CD4-positive, alpha-beta T cell treated with Interleukin-21 for 1 hour (primary cell): Measurements from ENCODE around the gene SNX21.
"Not testable (repeated sequence)": the region's sequence is repeated elsewhere in the genome, so short reads cannot be mapped to it uniquely, and the experiment has no call there.

Experiments used
- DNase-seq: peaks from one replicate; pipeline ENCODE4 v3.0.0-alpha.2; 2020

The SNX21 gene

GRCh38 chr20:45851501-45851900, 17.9 kb downstream of the SNX21 start:
- DNase-seq, result no peak

GRCh38 chr20:45852326-45852725, 18.7 kb downstream of the SNX21 start:
- no peak for DNase-seq

- no peak for DNase-seq
Observed at GRCh38 chr20:45853484-45853883, 19.9 kb downstream of the SNX21 start.

- peak; percentile 100 for DNase-seq
Observed at GRCh38 chr20:45857114-45857881, 23.7 kb downstream of the SNX21 start, which contains the start of the genes ACOT8 and ZSWIM3. Gene ACOT8 (minus strand): TSS chr20:45857392. CDS start chr20:45857315, 77 bp downstream. Gene ZSWIM3 (plus strand): TSS chr20:45857614. CDS start chr20:45857826, 212 bp downstream.

GRCh38 chr20:45857882-45858216, 24.2 kb downstream of the SNX21 start:
- no peak for DNase-seq

- DNase-seq, result no peak
Observed at GRCh38 chr20:45859916-45860315, 26.3 kb downstream of the SNX21 start.

GRCh38 chr20:45860560-45861220, 27.1 kb downstream of the SNX21 start:
- DNase-seq, result no peak

- DNase-seq, result no peak
Observed at GRCh38 chr20:45861221-45862075, 27.8 kb downstream of the SNX21 start.

- no peak for DNase-seq
Observed at GRCh38 chr20:45863543-45864470, 30.2 kb downstream of the SNX21 start.

- DNase-seq, result no peak
Observed at GRCh38 chr20:45866454-45866853, 32.9 kb downstream of the SNX21 start.

GRCh38 chr20:45867136-45867818, 33.7 kb downstream of the SNX21 start:
- DNase-seq, result no peak

- DNase-seq, result no peak
Observed at GRCh38 chr20:45867819-45868176, 34.2 kb downstream of the SNX21 start.

GRCh38 chr20:45872626-45873025, 39.0 kb downstream of the SNX21 start:
- no peak for DNase-seq

- no peak for DNase-seq
Observed at GRCh38 chr20:45873409-45874103, 40.0 kb downstream of the SNX21 start.

GRCh38 chr20:45874104-45874481, 40.5 kb downstream of the SNX21 start:
- DNase-seq, result not testable (repeated sequence)

GRCh38 chr20:45874576-45874975, 41.0 kb downstream of the SNX21 start:
- no peak for DNase-seq

GRCh38 chr20:45878076-45878761, 44.6 kb downstream of the SNX21 start:
- DNase-seq, result no peak

- DNase-seq, result peak; percentile 99
Observed at GRCh38 chr20:45880988-45881788, 47.6 kb downstream of the SNX21 start, which contains the start of gene ZSWIM1. Gene ZSWIM1 (plus strand): TSS chr20:45881227. CDS start chr20:45882593, 1,366 bp downstream.

- no peak for DNase-seq
Observed at GRCh38 chr20:45882469-45883099, 49.0 kb downstream of the SNX21 start.
